HepG2 (cell line): ENCODE results near the gene KDELR3. TPM values are rescaled to one million over a fixed set of nuclear protein-coding genes. Genes with fewer than 3 reads are reported as not detected.
A peak's percentile ranks its signal among the peaks of the same experiment; 100 is the strongest.

Source experiments
- ATAC-seq: fragments of 200-7000 bp; cut with Tn5 transposase; 3 replicates; pipeline ENCODE4 v1.9.1; 2020; ENCODE audit warnings: mild to moderate bottlenecking, moderate library complexity
- BruUV-seq: library from RNA; stranded (reverse); fragments of 400-500 nt; replicated peaks from 2 replicates; lab custom pipeline; 2021; lab: Mats Ljungman, UMichigan
- CTCF ChIA-PET: fragments of 300-600 bp; formaldehyde crosslinking; extraction: SDS; loops from one replicate; lab custom pipeline; 2021; ENCODE audit warnings: low total read pairs, inconsistent platforms, low intra/inter-chr PET ratio; lab: Yijun Ruan, JAX
- POLR2A ChIA-PET: fragments of 350-600 bp; sonication (Branson Sonifier 250); formaldehyde crosslinking; loops from one replicate; lab custom pipeline; 2020; ENCODE audit warnings: antibody characterized with exemption, inconsistent platforms; lab: Yijun Ruan, JAX
- DNase-seq: peaks from one replicate; pipeline ENCODE4 v3.0.0-alpha.2; 2015; ENCODE audit warnings: low spot score
- FAIRE-seq: peaks from 3 replicates; lab custom pipeline; 2011; peaks lifted over from hg19 to GRCh38; lab: Jason Lieb, UNC
- H2AFZ ChIP-seq: one replicate; pipeline ENCODE4 v1.6.1; 2011; ENCODE audit warnings: low read length, inconsistent platforms
- H3K27ac ChIP-seq: fragments of 300-600 bp; 3 replicates; pipeline ENCODE4 v1.8.0; 2011; ENCODE audit warnings: mixed run types, mild to moderate bottlenecking, mixed read lengths, low read length, inconsistent platforms; ENCODE audit not compliant: insufficient read depth; ENCODE audit errors: extremely low read length
- H3K27me3 ChIP-seq, 2 experiments: fragments of 200-600 bp in 1 of 2; 2 replicates in 1 of 2; 3 replicates in 1 of 2; pipeline versions ENCODE4 v1.6.0 to v1.8.0; 2011; ENCODE audit warnings: low read length in 2 of 2, mild to moderate bottlenecking in 2 of 2, moderate library complexity in 2 of 2, inconsistent platforms in 1 of 2; ENCODE audit not compliant: insufficient read depth in 2 of 2, control insufficient read depth in 1 of 2
- H3K36me3 ChIP-seq, 2 experiments: fragments of 200-600 bp in 1 of 2; replicated peaks in 1 of 2; 2 replicates in 1 of 2; 3 replicates in 1 of 2; pipeline versions ENCODE4 v1.5.1 to v1.8.0; 2011; ENCODE audit warnings: low read length in 2 of 2, inconsistent platforms in 1 of 2; ENCODE audit not compliant: insufficient read depth in 2 of 2, control insufficient read depth in 1 of 2
- H3K4me1 ChIP-seq: 2 replicates; pipeline ENCODE4 v1.5.1; 2012; ENCODE audit warnings: low read length, inconsistent platforms; ENCODE audit not compliant: insufficient read depth
- H3K4me2 ChIP-seq: 2 replicates; pipeline ENCODE4 v1.6.0; 2011; ENCODE audit warnings: low read depth, low read length, inconsistent platforms
- H3K4me3 ChIP-seq, 3 experiments: fragments of 200-600 bp in 1 of 3; sonication (generic), shearing (Covaris generic) in 1 of 3; replicated peaks in 1 of 3; 2 replicates each; pipeline ENCODE4 v1.5.1; 2011 to 2016; ENCODE audit warnings: low read length in 3 of 3, inconsistent platforms in 2 of 3, low read depth in 2 of 3, mild to moderate bottlenecking in 2 of 3, control low read depth in 1 of 3, mixed read lengths in 1 of 3; ENCODE audit not compliant: insufficient read depth in 1 of 3
- H3K79me2 ChIP-seq: one replicate; pipeline ENCODE4 v1.6.1; 2011; ENCODE audit warnings: low read length, inconsistent platforms; ENCODE audit not compliant: insufficient read depth
- H3K9ac ChIP-seq: 2 replicates; pipeline ENCODE4 v1.6.0; 2011; ENCODE audit warnings: mild to moderate bottlenecking, low read depth, low read length, inconsistent platforms; ENCODE audit not compliant: insufficient read depth
- H3K9me3 ChIP-seq: 2 replicates; pipeline ENCODE4 v1.5.1; 2012; ENCODE audit warnings: mild to moderate bottlenecking, low read length
- H4K20me1 ChIP-seq: 2 replicates; pipeline ENCODE4 v1.6.0; 2011; ENCODE audit warnings: inconsistent platforms, mild to moderate bottlenecking, low read length, moderate library complexity; ENCODE audit not compliant: insufficient read depth
- FOSL2 ChIP-seq: sonication (generic); formaldehyde crosslinking; IDR thresholded peaks from 2 replicates; pipeline ENCODE4 v1.4.0; 2020; ENCODE audit warnings: missing genetic modification reagents
- SP2 ChIP-seq: sonication (generic); formaldehyde crosslinking; IDR thresholded peaks from 2 replicates; pipeline ENCODE4 v1.5.1; 2020; ENCODE audit warnings: mild to moderate bottlenecking, missing genetic modification reagents
- TEAD3 ChIP-seq: optimal IDR thresholded peaks from 2 replicates; pipeline ENCODE3; 2016; ENCODE audit warnings: borderline replicate concordance
- WGBS: methylation state at CpG from one replicate; pipeline ENCODE4 v1.1.6; 2017; ENCODE audit warnings: low lambda C conversion rate; 5-methylcytosine and 5-hydroxymethylcytosine counted together
- in situ Hi-C: cut with HindIII; loops from 2 replicates; pipeline ENCODE4 v1.10.0; 2017; ENCODE audit warnings: low pct_unique_long_range_greater_than_20kb; ENCODE audit not compliant: extremely low pct_ligation_motif_present
- intact Hi-C: fragments of 100-400 bp; cut with micrococcal nuclease; formaldehyde crosslinking; loops from one replicate; pipeline ENCODE4 v1.10.0; 2022; ENCODE audit not compliant: unreplicated experiment
- polyA plus RNA-seq, 8 experiments: library from polyadenylated mRNA; depleted of rRNA in 3 of 8; stranded (reverse) in 7 of 8; unstranded in 1 of 8; fragments of >200 nt; fragmentation: Illumina TruSeq in 4 of 8; extraction: Trizol in 4 of 8; gene quantifications; 2 replicates each; pipeline versions ENCODE4 v1.2.1 to v1.2.3, GENCODE V29; 2011 to 2016; ENCODE audit warnings: low read depth in 4 of 8, missing spikeins in 1 of 8, mixed read lengths in 1 of 8; ENCODE audit not compliant: insufficient read depth in 1 of 8
- total RNA-seq, 5 experiments: library from RNA; depleted of rRNA; stranded (reverse); fragments of >200 nt; fragmentation: Illumina TruSeq; extraction: Trizol; gene quantifications; 2 replicates each; pipeline ENCODE4 v1.2.3, GENCODE V29; 2016; ENCODE audit warnings: low read depth in 1 of 5
- TF ChIP-seq, protein P1 (sequence below): sonication (generic); formaldehyde crosslinking; conservative IDR thresholded peaks from 2 replicates; pipeline ENCODE4 v1.8.0; 2022; ENCODE audit warnings: low read depth, missing genetic modification reagents

The KDELR3 gene
- total and polyA plus RNA-seq, 2 of the 13 experiments (the other 11 are each of a cell fraction or from before 2014, with no cell fraction given): 24.2 to 65.7 TPM

DNA sequence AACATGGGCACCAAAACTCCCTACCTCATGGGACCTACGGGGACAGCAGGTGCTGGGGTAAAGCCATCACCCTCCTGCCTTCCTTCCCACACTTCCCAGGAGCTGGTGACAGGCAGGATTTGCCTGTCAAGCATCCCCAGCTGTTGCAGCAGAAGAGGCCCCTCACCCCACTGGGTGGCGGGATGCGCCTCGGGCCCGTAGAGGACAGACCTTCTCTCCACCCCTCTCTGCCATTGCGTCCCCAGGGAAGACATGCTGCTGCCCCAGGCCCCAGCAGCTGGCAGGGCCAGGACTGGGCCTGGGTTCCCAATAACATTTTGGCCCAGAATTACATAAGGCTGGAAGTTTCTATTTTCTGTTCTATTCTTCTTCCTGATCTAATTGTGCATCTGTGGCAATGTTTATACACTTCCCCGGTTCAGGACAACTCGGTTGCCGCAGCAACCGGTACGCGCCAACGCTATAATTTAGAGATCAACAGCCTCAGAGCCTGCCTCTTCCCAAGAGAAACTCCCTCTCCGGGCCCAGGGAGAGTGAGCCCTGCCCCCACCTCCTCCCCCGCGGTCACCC, 38.3 kb upstream of the KDELR3 start (continued):
- TF ChIP-seq, protein P1, sequence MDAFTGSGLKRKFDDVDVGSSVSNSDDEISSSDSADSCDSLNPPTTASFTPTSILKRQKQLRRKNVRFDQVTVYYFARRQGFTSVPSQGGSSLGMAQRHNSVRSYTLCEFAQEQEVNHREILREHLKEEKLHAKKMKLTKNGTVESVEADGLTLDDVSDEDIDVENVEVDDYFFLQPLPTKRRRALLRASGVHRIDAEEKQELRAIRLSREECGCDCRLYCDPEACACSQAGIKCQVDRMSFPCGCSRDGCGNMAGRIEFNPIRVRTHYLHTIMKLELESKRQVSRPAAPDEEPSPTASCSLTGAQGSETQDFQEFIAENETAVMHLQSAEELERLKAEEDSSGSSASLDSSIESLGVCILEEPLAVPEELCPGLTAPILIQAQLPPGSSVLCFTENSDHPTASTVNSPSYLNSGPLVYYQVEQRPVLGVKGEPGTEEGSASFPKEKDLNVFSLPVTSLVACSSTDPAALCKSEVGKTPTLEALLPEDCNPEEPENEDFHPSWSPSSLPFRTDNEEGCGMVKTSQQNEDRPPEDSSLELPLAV (CRISPR knock-in tag): no peak

DNA sequence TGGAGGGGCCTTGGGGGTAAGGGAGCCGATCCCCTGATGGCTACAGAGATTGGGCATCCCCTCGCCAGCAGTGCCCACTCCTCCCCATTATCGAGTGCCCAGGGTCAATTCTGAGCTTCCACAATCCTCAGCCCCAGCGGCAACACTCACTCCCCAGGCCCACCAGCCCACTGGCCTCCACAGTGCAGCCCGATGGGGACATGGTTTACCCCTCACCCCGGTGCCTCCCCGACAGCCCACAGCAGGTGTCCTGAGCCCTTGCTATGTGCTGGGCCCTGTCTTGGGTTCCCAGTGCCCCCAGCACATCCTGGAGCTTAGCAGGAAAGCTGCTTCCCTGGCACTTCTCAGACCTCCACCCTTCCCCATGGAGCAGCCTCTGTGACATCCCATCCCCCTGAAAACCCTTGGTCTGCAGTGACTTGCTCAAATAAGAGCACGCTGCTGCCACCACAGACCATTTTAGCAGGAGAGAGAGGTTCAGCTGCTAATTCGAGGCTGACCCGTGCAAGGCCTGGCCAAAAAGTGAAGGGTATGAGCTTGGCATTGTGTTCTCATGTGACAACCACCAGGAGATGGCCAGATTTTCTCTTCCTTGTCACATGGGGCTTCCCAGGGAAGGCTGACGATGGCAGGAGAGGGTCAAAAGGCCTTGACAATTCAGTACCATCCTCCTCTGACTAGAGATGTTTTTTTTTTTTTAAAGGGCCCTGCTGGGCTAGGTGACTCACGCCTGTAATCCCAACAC, 36.5 kb upstream of the KDELR3 start:
- WGBS: 5% methylated on average over 4 of the region's 12 CpGs
- FAIRE-seq: no peak
- POLR2A ChIA-PET: no interaction called here

DNA sequence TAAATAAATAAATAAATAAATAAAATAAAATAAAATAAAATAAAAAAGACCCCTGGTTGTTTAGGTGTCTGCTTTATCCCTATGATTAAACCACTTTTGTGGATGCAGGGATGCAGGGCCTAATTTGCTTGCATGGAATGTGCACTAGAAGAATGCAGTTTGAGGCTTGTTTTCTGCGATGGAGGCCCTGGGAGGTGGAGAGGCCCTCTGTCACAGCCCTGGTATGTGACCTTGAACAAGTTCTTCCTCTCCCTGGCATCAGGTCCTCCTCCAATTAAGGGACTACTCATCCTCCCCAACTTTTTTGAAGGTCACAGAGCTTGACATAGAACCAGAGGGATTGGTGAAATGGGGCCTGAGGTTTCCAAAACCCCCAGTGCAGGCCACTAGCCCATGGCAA, 35.6 kb upstream of the KDELR3 start:
- no TSS peak for BruUV-seq
- WGBS: 67% methylated on average over 1 of the region's 1 CpG
- ChIA-PET POLR2A (no interaction called here), CTCF (no interaction called here)
- TF ChIP-seq TEAD3 (CRISPR knock-in tag) (peak; percentile 48), SP2 (CRISPR knock-in tag) (no peak)
- peaks cover 2 to 21% of the 10 kb centered on the region in 2 experiments; a peak in 3 of 5 replicates for H3K27me3 ChIP-seq
- no peak overlapping the region for H3K9ac ChIP-seq
- no peak for FAIRE-seq
- in situ Hi-C loops: no loop called here
- no peak overlapping the region for H3K4me3 ChIP-seq
- intact Hi-C loops: no loop called here
- ATAC-seq: no peak
- H3K9me3 ChIP-seq: no peaks in the 10 kb centered on the region
- H3K4me1 ChIP-seq: peaks cover 8% of the 10 kb centered on the region; the same call in 1 of the 2 replicates
- no peak overlapping the region for H3K27ac ChIP-seq
- no peaks in the 10 kb centered on the region for H3K36me3 ChIP-seq
- DNase-seq: peak; percentile 35
- no peak overlapping the region for H3K4me2 ChIP-seq
- no peaks in the 10 kb centered on the region for H3K79me2 ChIP-seq
- H4K20me1 ChIP-seq: no peaks in the 10 kb centered on the region
- H2AFZ ChIP-seq: no peak overlapping the region

More for the DNA sequence above, 36.5 kb upstream of the KDELR3 start:
- Histone ChIP-seq H3K27ac (no peak overlapping the region), H3K79me2 (no peaks in the 10 kb centered on the region), H3K4me2 (no peak overlapping the region), H3K9me3 (no peaks in the 10 kb centered on the region), H3K4me1 (peaks cover 8% of the 10 kb centered on the region; the same call in 1 of the 2 replicates), H2AFZ (no peak overlapping the region), H3K27me3 (peaks cover 2 to 18% of the 10 kb centered on the region in 2 experiments; a peak in 3 of 5 replicates), H3K4me3 (no peak overlapping the region), H4K20me1 (no peaks in the 10 kb centered on the region), H3K9ac (no peak overlapping the region), H3K36me3 (no peaks in the 10 kb centered on the region)
- ATAC-seq (no peak; the same call in 2 of the 3 replicates), DNase-seq (peak; percentile 16)
- CTCF ChIA-PET: no interaction called here
- in situ Hi-C loops: no loop called here
- no TSS peak for BruUV-seq
- intact Hi-C loops: no loop called here
- no peak for TF ChIP-seq TEAD3 (CRISPR knock-in tag)
- peak; percentile 37 for TF ChIP-seq FOSL2 (CRISPR knock-in tag)
- TF ChIP-seq, all 625 proteins: peak for 1
